Pancreas (tissue), 10 donors: Measurements from ENCODE around the gene CCDC121. TPM values are rescaled to one million over a fixed set of nuclear protein-coding genes. Genes with fewer than 3 reads are reported as not detected.

ENCODE experiments used
- ATAC-seq, 4 donors: fragments of 200-7000 bp; cut with Tn5 transposase; one replicate each; pipeline versions ENCODE4 v1.8.0 to v1.9.1; 2020; ENCODE audit warnings: mild to moderate bottlenecking in 4 of 4, moderate library complexity in 4 of 4
- DNase-seq, 6 donors: peaks; one replicate each; pipeline ENCODE4 v3.0.0-alpha.2; 2020
- FAIRE-seq: peaks from 2 replicates; lab custom pipeline; 2012; peaks lifted over from hg19 to GRCh38; lab: Jason Lieb, UNC
- H3K27ac ChIP-seq, 4 donors: fragments of 200-600 bp; sonication (generic); 1 replicate in 3 of 4; 2 replicates in 1 of 4; pipeline versions ENCODE4 v1.5.0 to v1.8.0; 2020
- H3K27me3 ChIP-seq, 4 donors: fragments of 200-600 bp; one replicate each; pipeline ENCODE4 v1.8.0; 2021
- H3K36me3 ChIP-seq, 3 donors: fragments of 200-600 bp; sonication (generic) in 1 of 3; one replicate each; pipeline versions ENCODE4 v1.5.0 to v1.8.0; 2020 to 2021
- H3K4me1 ChIP-seq, 3 donors: fragments of 200-600 bp; one replicate each; pipeline ENCODE4 v1.8.0; 2021
- H3K4me3 ChIP-seq, 4 donors: fragments of 200-600 bp; sonication (generic) in 2 of 4; one replicate each; pipeline versions ENCODE4 v1.5.0 to v1.8.0; 2020 to 2021
- H3K9me3 ChIP-seq, 4 donors: fragments of 200-600 bp; one replicate each; pipeline ENCODE4 v1.8.0; 2021
- WGBS, 2 donors: extraction: QIAGEN DNeasy Blood & Tissue Kit; methylation state at CpG; one replicate each; pipeline ENCODE4 v1.1.7; 2013; 5-methylcytosine and 5-hydroxymethylcytosine counted together
- intact Hi-C, 3 donors: fragments of 100-400 bp; cut with DNase I; formaldehyde crosslinking; loops; one replicate each; pipeline versions ENCODE4 v1.11.1 to v1.14.2; 2022
- polyA plus RNA-seq, 2 donors: library from polyadenylated mRNA; stranded (reverse); fragments of 200-250 nt; gene quantifications; one replicate each; pipeline ENCODE4 v1.2.3, GENCODE V29; 2013
- total RNA-seq, 6 donors: library from RNA; stranded (reverse); fragmentation: NEBNext Ultra II Directional in 4 of 6; extraction: Animal tissue kit (Norgen Biotek cat#: 25700) in 4 of 6; gene quantifications; one replicate each; pipeline versions ENCODE4 v1.2.1 to v1.2.4, GENCODE V29; 2021 to 2023
- TF ChIP-seq, protein P1 (sequence below), 4 donors: fragments of 200-600 bp; sonication (generic) in 3 of 4; IDR thresholded peaks; one replicate each; pipeline versions ENCODE4 v1.5.0 to v1.8.0; 2021; ENCODE audit warnings: antibody characterized with exemption in 4 of 4
- donor health status: healthy with polysubstance abuse.
- donor health status: DM: no; HTN: no; CAD: no; lungs with moderate emphysema.
- donor health status: DM: no; HTN: no; CAD: no.
- donor health status: control.
- donor health status: control.
- donor health status: Bipolar disorder and iron deficiency.
- donor health status: DM: yes; HTN: yes; CAD: no.
- donor health status: DM: no; HTN: no; CAD: no.
- donor health status: DM: no; HTN: no; CAD: no.
- donor health status: DM: yes; HTN: yes; CAD: no.

The CCDC121 gene
- total and polyA plus RNA-seq, 8 donors: 1.1 to 3.1 (median 1.8) TPM

GRCh38 chr2:27593240-27593639, 35.6 kb downstream of the CCDC121 start:
- FAIRE-seq: no peak
- 97 to 98% methylated on average over 2 of the region's 2 CpGs for WGBS, 2 donors
- H3K36me3 ChIP-seq: no peaks in the 10 kb centered on the region

DNA sequence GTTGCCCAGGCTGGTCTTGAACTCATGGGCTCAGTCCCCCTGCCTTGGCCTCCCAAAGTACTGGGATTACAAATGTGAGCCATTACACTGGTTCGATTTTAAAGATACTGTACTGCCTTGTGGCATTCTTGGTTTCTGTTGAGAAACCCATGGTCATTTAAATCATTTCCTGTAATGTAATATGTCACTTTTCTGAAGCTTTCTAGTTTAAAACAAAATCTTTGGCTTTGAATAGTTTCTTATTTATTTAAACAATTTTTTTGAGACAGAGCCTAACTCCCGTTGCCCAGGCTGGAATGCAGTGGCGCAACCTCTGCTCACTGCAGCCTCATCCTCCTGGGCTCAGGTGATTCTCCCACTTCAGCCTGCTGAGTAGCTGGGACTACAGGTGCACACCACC, 37.1 kb downstream of the CCDC121 start:
- Histone ChIP-seq H3K27me3 (no peaks in the 10 kb centered on the region), H3K36me3 (no peaks in the 10 kb centered on the region), H3K9me3 (no peaks in the 10 kb centered on the region), H3K4me1 (peaks cover 0 to 3% (median 0%) of the 10 kb centered on the region in 3 donors), H3K27ac (no peak overlapping the region), H3K4me3 (no peak overlapping the region)
- no peak for FAIRE-seq
- no peak for DNase-seq
- no peak for ATAC-seq
- intact Hi-C loops: no loop called here
- TF ChIP-seq, protein P1, sequence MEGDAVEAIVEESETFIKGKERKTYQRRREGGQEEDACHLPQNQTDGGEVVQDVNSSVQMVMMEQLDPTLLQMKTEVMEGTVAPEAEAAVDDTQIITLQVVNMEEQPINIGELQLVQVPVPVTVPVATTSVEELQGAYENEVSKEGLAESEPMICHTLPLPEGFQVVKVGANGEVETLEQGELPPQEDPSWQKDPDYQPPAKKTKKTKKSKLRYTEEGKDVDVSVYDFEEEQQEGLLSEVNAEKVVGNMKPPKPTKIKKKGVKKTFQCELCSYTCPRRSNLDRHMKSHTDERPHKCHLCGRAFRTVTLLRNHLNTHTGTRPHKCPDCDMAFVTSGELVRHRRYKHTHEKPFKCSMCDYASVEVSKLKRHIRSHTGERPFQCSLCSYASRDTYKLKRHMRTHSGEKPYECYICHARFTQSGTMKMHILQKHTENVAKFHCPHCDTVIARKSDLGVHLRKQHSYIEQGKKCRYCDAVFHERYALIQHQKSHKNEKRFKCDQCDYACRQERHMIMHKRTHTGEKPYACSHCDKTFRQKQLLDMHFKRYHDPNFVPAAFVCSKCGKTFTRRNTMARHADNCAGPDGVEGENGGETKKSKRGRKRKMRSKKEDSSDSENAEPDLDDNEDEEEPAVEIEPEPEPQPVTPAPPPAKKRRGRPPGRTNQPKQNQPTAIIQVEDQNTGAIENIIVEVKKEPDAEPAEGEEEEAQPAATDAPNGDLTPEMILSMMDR (IDR thresholded peaks at IDR 0.05): no peak
- WGBS, 2 donors: 93 to 99% methylated on average over 3 of the region's 3 CpGs

More at GRCh38 chr2:27593240-27593639, 35.6 kb downstream of the CCDC121 start:
- Histone ChIP-seq H3K27me3 (no peaks in the 10 kb centered on the region), H3K4me3 (no peak overlapping the region), H3K4me1 (peaks cover 0 to 3% (median 0%) of the 10 kb centered on the region in 3 donors), H3K9me3 (no peaks in the 10 kb centered on the region), H3K27ac (no peak overlapping the region)
- ATAC-seq (no peak), DNase-seq (no peak)
- intact Hi-C loops: no loop called here
- TF ChIP-seq, protein P1 (IDR thresholded peaks at IDR 0.05): no peak

DNA sequence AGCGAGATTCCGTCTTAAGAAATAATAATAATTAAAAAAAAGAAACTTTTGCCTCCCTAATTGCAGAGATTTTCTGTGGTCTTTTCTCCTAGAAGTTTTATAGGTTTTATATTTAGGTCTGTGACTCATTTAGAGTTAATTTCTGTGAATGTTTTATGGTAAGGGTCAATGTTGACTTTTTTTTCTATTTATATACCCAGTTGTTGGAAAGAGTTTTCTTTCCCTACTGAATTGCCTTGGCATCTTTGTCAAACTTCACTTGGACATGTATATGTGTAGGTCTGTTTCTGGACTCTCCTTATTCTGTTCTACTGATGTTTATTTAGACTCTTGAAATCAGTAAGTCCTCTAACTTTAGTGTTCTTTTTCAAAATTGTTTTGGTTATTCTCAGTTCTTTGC, 40.5 kb downstream of the CCDC121 start:
- TF ChIP-seq, protein P1 (IDR thresholded peaks at IDR 0.05): no peak
- intact Hi-C loops: no loop called here
- 95 to 98% methylated on average over 2 of the region's 2 CpGs for WGBS, 2 donors
- Histone ChIP-seq H3K27ac (no peak overlapping the region), H3K36me3 (no peaks in the 10 kb centered on the region), H3K9me3 (no peaks in the 10 kb centered on the region), H3K27me3 (no peaks in the 10 kb centered on the region), H3K4me3 (no peak overlapping the region), H3K4me1 (peaks cover 9 to 22% (median 12%) of the 10 kb centered on the region in 3 donors)
- ATAC-seq (no peak), FAIRE-seq (no peak), DNase-seq (no peak)

DNA sequence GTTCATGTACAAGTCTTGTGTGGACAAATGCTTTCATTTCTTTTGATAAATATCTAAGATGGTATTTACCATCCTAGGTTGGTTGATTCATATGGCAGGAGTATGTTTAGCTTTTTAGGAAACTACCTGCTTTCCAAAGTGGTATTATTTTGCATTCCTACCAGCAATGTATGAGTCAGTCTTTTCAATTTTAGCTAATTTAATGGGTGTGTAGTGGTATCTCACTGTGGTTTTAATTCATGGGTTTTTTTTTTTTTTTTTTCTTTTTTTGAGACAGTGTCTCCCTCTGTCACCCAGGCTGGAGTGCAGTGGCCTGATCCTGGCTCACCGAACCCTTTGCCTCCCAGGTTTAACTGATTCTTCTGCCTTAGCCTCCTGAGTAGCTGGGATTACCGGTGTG, 41.8 kb downstream of the CCDC121 start:
- ATAC-seq (no peak), DNase-seq (no peak), FAIRE-seq (no peak)
- TF ChIP-seq, protein P1 (IDR thresholded peaks at IDR 0.05): no peak
- Histone ChIP-seq H3K4me1 (peaks cover 9 to 22% (median 12%) of the 10 kb centered on the region in 3 donors), H3K4me3 (no peak overlapping the region), H3K27ac (no peak overlapping the region), H3K27me3 (no peaks in the 10 kb centered on the region), H3K36me3 (no peaks in the 10 kb centered on the region), H3K9me3 (no peaks in the 10 kb centered on the region)
- WGBS, 2 donors: 97 to 98% methylated on average over 2 of the region's 2 CpGs
- intact Hi-C loops: no loop called here

DNA sequence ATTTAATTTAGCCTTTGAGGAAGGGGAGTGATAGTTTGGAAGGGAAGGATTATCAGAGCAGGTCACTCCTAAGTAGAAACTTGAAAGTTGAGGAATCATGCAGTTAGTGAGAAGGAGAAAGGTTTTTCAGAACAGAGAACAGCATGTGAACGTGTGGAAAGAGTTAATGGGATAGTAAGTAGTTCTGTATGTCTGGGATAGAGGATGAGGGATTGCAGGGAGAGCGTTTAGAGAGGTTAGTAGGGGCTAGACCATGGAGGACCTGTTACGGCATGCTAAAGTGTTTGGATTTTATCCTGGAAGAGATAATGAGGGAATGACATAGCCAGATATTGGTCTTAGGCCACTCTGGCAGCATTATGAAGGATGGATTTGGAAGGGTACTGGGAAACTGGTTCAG, 44.2 kb downstream of the CCDC121 start:
- ATAC-seq (no peak), DNase-seq (no peak), FAIRE-seq (no peak)
- H3K9me3 ChIP-seq: no peaks in the 10 kb centered on the region
- peaks cover 9 to 22% (median 12%) of the 10 kb centered on the region in 3 donors for H3K4me1 ChIP-seq
- H3K27ac ChIP-seq: no peak overlapping the region
- H3K27me3 ChIP-seq: no peaks in the 10 kb centered on the region
- TF ChIP-seq, protein P1 (IDR thresholded peaks at IDR 0.05): no peak
- no peaks in the 10 kb centered on the region for H3K36me3 ChIP-seq
- no peak overlapping the region for H3K4me3 ChIP-seq
- 75 to 77% methylated on average over 3 of the region's 3 CpGs for WGBS, 2 donors
- intact Hi-C loops: no loop called here
